ENCODE results near the gene TRIO.

The TRIO gene

DNA sequence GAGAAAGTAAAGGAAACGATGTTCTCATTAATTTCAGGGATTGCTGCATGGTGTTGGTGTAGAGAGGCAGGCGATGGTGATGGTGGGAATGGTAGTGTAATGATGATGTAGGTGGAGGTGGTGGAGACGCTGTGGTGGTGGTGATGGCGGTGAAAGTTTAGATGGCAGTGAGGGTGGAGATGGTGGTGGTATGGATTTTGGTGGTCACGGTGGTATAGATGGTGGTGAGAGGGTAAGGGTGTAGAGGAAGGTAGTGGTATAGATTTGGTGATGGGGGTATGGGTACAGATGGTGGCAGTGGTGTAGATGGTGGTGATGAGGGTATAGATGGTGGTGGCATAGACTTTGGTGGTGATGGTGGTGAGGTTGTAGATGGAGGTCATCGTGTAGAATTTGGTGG is 259.3 kb downstream of the TRIO start:
- Histone ChIP-seq H3K9me3 (no peaks in the 10 kb centered on the region), H3K4me3 (ENCODE audit: low read depth in 1 of 2, low read length in 1 of 2) (no peak overlapping the region), H3K27ac (no peak overlapping the region), H3K4me1 (ENCODE audit: control insufficient read depth in 1 of 2, insufficient read depth in 1 of 2, low read depth in 1 of 2, low read length in 1 of 2) (peaks cover 22 to 35% of the 10 kb centered on the region in 2 experiments), H3K36me3 (peaks cover 11% of the 10 kb centered on the region), H3K27me3 (no peaks in the 10 kb centered on the region)
- TF ChIP-seq, protein P1, sequence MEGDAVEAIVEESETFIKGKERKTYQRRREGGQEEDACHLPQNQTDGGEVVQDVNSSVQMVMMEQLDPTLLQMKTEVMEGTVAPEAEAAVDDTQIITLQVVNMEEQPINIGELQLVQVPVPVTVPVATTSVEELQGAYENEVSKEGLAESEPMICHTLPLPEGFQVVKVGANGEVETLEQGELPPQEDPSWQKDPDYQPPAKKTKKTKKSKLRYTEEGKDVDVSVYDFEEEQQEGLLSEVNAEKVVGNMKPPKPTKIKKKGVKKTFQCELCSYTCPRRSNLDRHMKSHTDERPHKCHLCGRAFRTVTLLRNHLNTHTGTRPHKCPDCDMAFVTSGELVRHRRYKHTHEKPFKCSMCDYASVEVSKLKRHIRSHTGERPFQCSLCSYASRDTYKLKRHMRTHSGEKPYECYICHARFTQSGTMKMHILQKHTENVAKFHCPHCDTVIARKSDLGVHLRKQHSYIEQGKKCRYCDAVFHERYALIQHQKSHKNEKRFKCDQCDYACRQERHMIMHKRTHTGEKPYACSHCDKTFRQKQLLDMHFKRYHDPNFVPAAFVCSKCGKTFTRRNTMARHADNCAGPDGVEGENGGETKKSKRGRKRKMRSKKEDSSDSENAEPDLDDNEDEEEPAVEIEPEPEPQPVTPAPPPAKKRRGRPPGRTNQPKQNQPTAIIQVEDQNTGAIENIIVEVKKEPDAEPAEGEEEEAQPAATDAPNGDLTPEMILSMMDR (IDR thresholded peaks at IDR 0.05): no peak

DNA sequence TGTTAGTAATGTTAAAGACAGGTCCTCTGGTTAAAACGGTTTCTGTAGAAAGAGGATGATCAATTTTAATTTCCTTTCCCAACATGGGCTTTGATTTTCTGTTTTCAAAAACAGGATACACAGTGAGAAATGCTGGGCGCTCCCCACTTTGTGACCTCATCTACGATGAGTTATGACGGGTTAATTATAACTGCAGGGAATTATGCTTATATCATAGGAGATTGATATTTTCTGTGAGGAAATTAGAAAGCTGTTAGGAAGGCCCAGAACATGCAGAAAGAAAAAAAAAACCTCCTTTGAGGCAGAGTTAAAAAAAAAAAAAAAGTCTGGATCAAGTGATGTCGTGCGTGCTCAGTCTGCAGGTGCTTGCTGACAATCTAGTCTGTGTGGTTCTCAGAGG is 261.6 kb downstream of the TRIO start:
- H3K9me3 ChIP-seq: no peaks in the 10 kb centered on the region
- H3K27ac ChIP-seq: no peak overlapping the region
- no peaks in the 10 kb centered on the region for H3K27me3 ChIP-seq
- peaks cover 11% of the 10 kb centered on the region for H3K36me3 ChIP-seq
- no peak overlapping the region for H3K4me3 ChIP-seq (ENCODE audit: low read depth in 1 of 2, low read length in 1 of 2)
- peaks cover 18 to 22% of the 10 kb centered on the region in 2 experiments for H3K4me1 ChIP-seq (ENCODE audit: control insufficient read depth in 1 of 2, insufficient read depth in 1 of 2, low read depth in 1 of 2, low read length in 1 of 2)
- TF ChIP-seq, protein P1 (IDR thresholded peaks at IDR 0.05): no peak

DNA sequence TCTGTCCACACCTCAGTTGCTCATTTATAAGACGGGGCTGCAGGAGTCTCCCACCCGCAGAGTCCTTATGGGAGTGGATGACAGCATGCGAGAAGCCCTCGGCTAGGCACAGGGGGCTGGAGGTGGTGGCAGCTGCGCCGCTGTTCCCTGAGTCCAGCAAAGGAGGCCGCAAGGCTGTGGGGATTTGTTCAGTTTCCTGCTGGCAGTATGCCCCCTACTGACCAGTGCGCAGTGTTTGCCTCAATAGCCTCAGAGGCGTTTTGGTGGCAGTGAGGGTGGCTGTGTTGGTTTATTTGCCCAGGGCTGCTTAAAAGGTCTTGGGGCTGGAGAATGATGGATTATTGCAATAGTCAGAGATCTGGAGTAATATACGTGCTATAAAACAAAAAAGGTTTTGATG is 262.1 kb downstream of the TRIO start:
- Histone ChIP-seq H3K4me3 (ENCODE audit: low read depth in 1 of 2, low read length in 1 of 2) (no peak overlapping the region), H3K4me1 (ENCODE audit: control insufficient read depth in 1 of 2, insufficient read depth in 1 of 2, low read depth in 1 of 2, low read length in 1 of 2) (peaks cover 15 to 17% of the 10 kb centered on the region in 2 experiments), H3K27ac (no peak overlapping the region), H3K36me3 (peaks cover 11% of the 10 kb centered on the region), H3K9me3 (no peaks in the 10 kb centered on the region), H3K27me3 (no peaks in the 10 kb centered on the region)
- TF ChIP-seq, protein P1 (IDR thresholded peaks at IDR 0.05): no peak

DNA sequence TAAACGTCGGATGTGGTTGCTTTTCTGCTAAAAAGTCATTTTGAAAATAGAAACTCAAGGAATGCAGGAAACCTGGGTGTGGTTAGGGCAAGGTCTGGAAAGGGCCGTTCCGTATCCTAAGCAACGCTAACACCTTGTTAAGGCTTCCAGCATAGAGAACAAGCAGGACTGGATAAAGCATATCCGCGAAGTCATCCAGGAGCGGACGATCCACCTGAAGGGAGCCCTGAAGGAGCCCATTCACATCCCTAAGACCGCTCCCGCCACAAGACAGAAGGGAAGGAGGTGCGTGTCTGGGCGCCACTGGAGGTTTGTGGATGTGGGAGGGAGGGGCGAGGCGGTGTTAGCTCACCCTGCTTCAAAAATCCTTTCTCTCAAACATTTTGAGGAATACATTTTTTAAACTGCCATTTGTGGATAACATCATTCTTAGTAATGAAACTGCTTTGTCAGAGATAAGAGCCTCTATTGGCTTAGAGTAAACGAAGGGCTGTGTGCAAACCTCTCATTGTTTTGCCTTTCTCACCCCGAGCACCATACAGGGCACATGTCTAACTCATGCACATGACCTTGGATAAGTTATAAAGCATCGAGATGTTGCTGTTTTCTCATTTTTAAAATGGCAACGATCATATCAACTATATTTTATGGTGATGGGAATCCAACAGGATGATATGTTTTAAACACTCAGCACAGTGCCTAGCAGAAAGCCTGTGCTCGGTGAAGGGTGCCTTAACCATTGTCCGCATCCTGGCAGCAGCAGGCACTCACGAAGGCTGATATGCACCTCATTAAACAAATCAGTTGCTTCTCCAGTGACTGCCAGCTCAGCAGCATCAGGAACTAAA is 262.8 kb downstream of the TRIO start:
- Histone ChIP-seq H3K4me1 (ENCODE audit: control insufficient read depth in 1 of 2, insufficient read depth in 1 of 2, low read depth in 1 of 2, low read length in 1 of 2) (peaks cover 9 to 10% of the 10 kb centered on the region in 2 experiments), H3K27ac (no peak overlapping the region), H3K9me3 (no peaks in the 10 kb centered on the region), H3K4me3 (ENCODE audit: low read depth in 1 of 2, low read length in 1 of 2) (no peak overlapping the region), H3K27me3 (no peaks in the 10 kb centered on the region), H3K36me3 (peaks cover 11% of the 10 kb centered on the region)
- TF ChIP-seq, protein P1 (IDR thresholded peaks at IDR 0.05): no peak

DNA sequence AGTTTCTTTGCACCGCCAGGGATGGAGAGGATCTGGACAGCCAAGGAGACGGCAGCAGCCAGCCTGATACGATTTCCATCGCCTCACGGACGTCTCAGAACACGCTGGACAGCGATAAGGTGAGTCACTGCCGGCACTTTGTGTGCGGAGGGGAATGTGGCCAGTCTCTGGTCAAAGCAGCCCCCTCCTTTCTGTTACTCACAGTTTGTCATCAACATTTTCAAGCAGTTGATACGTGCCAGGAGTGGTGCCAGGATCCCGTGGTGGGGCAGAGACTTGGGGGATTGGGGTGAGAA is 263.4 kb downstream of the TRIO start:
- TF ChIP-seq, protein P1 (IDR thresholded peaks at IDR 0.05): no peak
- H3K4me1 ChIP-seq (ENCODE audit: control insufficient read depth in 1 of 2, insufficient read depth in 1 of 2, low read depth in 1 of 2, low read length in 1 of 2): peaks cover 3 to 5% of the 10 kb centered on the region in 2 experiments
- H3K36me3 ChIP-seq: peaks cover 11% of the 10 kb centered on the region
- H3K9me3 ChIP-seq: no peaks in the 10 kb centered on the region
- H3K27ac ChIP-seq: no peak overlapping the region
- H3K27me3 ChIP-seq: no peaks in the 10 kb centered on the region
- no peak overlapping the region for H3K4me3 ChIP-seq (ENCODE audit: low read depth in 1 of 2, low read length in 1 of 2)

All from neutrophil (primary cell).